Muscle of arm (tissue), 14 donors: ENCODE measurements around the gene PKN1. TPM values are rescaled to one million over a fixed set of nuclear protein-coding genes. Genes with fewer than 3 reads are reported as not detected.
"Not testable (repeated sequence)": the region's sequence is repeated elsewhere in the genome, so short reads cannot be mapped to it uniquely, and the experiment has no call there.

Source experiments
- DNase-seq: peaks from one replicate; pipeline ENCODE4 v3.0.0-alpha.2; 2013
- long read RNA-seq, 11 donors: transcript quantifications; one replicate each; lab custom pipeline, GENCODE V29; 2026
- polyA plus RNA-seq, 12 donors: library from polyadenylated mRNA; unstranded; fragments of 120-200 nt; gene quantifications; one replicate each; pipeline ENCODE4 v1.2.1, GENCODE V29; 2013; ENCODE audit not compliant: insufficient read length in 12 of 12

PKN1 gene
- polyA plus RNA-seq, result 10 to 100 TPM in 11 of 12 donors, not detected in 1; 41.3 to 73.8 (median 53.7) TPM
- long read RNA-seq, donor 1, transcript PKN1-201 (22 exons, 3,069 nt), result major isoform, 8 of 135 reads
- long read RNA-seq, donor 1, partial matches to known transcripts, result 116 of 135 reads
- long read RNA-seq, donor 1, other reads (novel, unspliced or antisense), result 10 of 135 reads
- long read RNA-seq, donor 2, transcript PKN1-201 (22 exons, 3,069 nt), result major isoform, 5 of 431 reads
- long read RNA-seq, donor 2, partial matches to known transcripts, result 420 of 431 reads
- long read RNA-seq, donor 2, other reads (novel, unspliced or antisense), result 6 of 431 reads
- long read RNA-seq, donor 3, transcript PKN1-201 (22 exons, 3,069 nt), result major isoform, 6 of 11 reads
- long read RNA-seq, donor 3, partial matches to known transcripts, result 5 of 11 reads
- long read RNA-seq, donor 3, other reads (novel, unspliced or antisense), result 0 of 11 reads
- long read RNA-seq, donor 4, partial matches to known transcripts, result 0 of 4 reads
- long read RNA-seq, donor 4, other reads (novel, unspliced or antisense), result 0 of 4 reads
- long read RNA-seq, donor 5, transcript PKN1-201 (22 exons, 3,069 nt), result major isoform, 12 of 13 reads
- long read RNA-seq, donor 5, partial matches to known transcripts, result 0 of 13 reads
- long read RNA-seq, donor 5, other reads (novel, unspliced or antisense), result 0 of 13 reads
- long read RNA-seq, donor 6, transcript PKN1-201 (22 exons, 3,069 nt), result major isoform, 8 of 8 reads
- long read RNA-seq, donor 6, partial matches to known transcripts, result 0 of 8 reads
- long read RNA-seq, donor 6, other reads (novel, unspliced or antisense), result 0 of 8 reads
- long read RNA-seq, donor 7, partial matches to known transcripts, result 0 of 4 reads
- long read RNA-seq, donor 7, other reads (novel, unspliced or antisense), result 0 of 4 reads
- long read RNA-seq, donor 8, transcript PKN1-201 (22 exons, 3,069 nt), result major isoform, 17 of 450 reads
- long read RNA-seq, donor 8, partial matches to known transcripts, result 34 of 450 reads
- long read RNA-seq, donor 8, other reads (novel, unspliced or antisense), result 399 of 450 reads
- long read RNA-seq, donor 9, transcript PKN1-201 (22 exons, 3,069 nt), result major isoform, 6 of 7 reads
- long read RNA-seq, donor 9, partial matches to known transcripts, result 0 of 7 reads
- long read RNA-seq, donor 9, other reads (novel, unspliced or antisense), result 0 of 7 reads
- long read RNA-seq, donor 10, transcript PKN1-201 (22 exons, 3,069 nt), result major isoform, 17 of 17 reads
- long read RNA-seq, donor 10, partial matches to known transcripts, result 0 of 17 reads
- long read RNA-seq, donor 10, other reads (novel, unspliced or antisense), result 0 of 17 reads
- long read RNA-seq, donor 11, transcript PKN1-201 (22 exons, 3,069 nt), result major isoform, 10 of 79 reads
- long read RNA-seq, donor 11, partial matches to known transcripts, result 69 of 79 reads
- long read RNA-seq, donor 11, other reads (novel, unspliced or antisense), result 0 of 79 reads

DNA sequence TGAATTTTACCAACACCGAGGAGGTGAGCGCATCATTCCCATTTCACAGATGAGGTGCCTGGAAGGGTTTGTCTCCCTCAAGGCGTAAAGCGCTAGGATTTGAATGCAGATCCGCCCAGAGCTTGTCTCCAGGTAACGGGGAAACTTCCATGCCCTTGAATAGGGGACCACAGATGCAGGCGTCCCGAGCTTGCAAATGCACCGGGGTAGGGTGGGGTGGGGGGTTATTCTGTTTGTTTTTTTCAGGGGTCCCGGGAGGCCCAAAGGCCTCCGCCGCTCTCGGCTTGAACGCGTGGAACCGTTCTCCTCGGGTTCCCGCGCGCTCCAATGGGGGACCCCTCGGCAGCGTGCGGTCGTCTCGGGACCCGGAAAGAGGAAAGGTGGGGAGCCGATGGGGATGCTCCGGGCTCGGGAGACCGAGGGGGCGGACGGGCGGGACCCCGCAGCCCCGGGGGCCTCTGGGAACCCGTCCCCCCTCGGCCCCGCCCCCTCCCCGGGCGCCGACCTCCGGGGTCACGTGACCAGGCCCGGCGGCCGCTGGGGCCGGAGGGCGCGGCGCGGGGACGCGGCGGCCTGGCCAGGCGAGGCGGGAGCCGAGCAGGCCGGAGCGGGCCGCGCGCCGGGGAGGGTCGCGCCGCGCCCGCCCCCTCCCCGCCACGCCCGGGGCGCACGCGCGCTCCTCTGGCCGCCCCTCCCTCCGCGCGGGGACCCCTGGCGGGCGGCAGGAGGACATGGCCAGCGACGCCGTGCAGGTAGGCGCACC is at the start of gene PKN1:
TSS of gene PKN1 (plus strand) at position 516 of the 763 bp plus-strand sequence. CDS start at position 732, 216 bp downstream.
- peak; percentile 55 for DNase-seq

DNA sequence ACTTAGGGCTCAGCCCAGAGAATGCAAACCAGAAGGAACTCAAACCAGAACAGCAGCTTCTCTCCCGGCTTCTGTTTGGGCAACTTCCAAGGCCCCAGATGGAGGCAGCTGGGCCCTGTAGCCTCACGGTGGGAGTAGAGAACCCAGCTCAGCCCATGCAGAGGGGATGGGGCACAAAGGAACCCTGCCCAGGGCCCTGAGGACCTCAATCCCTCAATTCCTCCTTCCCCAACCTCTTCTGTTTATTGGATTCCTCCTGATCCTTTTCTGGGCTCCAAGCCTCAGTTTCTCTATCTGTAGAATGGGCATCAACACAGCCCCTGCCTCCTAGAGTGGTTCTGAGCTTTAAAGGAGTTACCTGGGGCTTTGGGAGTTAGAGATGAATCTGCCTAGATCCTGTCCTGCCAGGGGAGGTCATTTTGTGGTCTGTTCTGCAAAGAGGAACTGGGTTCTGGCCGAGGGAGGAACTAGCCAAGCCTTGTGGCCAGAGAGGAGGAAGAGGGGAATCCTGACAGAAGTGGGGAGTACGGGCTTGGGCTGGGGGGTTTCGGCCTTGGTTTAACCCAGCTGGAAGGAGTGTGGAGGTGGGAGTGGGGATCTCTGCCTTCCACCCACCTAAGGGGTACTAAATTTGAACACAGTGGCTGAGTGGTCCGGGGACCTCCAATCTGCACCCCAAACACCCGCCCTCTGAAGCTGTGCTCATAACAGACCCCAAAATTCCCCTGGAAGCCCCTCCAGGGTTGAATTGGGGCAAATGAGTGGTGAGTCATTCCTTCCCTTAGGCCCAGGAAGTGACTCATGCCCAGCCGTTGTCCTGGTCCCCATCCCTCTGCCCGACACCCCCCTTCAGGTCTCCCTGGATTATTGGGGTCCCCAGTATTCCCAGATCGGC is 49.2 kb upstream of the PKN1 start:
- DNase-seq, result no peak

DNA sequence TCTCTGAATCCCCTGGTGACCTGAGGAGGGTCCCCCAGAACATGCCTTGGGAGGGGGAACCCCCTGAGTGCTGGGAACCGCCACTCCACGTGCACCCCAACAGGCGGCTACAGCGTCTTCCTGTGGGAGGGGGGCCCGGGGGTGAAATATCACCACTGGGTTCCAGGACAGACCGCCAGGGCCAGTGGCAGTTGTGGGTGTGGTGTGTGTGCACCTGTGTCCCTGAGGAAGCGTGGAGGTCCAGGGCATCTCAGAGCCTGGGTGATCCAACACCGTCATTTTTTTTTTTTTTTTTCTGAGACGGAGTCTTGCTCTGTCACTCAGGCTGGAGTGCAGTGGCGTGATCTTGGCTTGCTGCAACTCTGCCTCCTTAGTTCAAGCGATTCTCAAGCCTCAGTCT is 47.6 kb upstream of the PKN1 start:
- no peak for DNase-seq

DNA sequence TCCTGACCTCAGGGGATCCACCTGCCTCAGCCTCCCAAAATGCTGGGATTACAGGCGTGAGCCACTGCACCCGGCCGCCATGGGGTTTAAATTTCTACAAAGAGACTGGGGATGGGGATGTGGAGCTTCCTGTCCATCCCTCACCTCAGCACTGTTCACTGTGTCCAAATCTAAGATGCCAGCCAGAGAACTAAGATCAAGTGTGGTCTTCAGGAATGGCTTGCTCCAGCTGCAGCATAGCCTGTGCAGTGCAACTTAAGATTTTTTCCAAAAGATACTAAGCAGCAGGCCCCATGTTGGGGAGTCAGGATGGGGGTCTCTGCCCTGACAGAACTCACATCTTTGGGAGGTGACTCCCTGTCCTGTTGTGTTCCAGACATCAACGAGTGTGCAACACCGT is 42.6 kb upstream of the PKN1 start:
- no peak for DNase-seq

DNA sequence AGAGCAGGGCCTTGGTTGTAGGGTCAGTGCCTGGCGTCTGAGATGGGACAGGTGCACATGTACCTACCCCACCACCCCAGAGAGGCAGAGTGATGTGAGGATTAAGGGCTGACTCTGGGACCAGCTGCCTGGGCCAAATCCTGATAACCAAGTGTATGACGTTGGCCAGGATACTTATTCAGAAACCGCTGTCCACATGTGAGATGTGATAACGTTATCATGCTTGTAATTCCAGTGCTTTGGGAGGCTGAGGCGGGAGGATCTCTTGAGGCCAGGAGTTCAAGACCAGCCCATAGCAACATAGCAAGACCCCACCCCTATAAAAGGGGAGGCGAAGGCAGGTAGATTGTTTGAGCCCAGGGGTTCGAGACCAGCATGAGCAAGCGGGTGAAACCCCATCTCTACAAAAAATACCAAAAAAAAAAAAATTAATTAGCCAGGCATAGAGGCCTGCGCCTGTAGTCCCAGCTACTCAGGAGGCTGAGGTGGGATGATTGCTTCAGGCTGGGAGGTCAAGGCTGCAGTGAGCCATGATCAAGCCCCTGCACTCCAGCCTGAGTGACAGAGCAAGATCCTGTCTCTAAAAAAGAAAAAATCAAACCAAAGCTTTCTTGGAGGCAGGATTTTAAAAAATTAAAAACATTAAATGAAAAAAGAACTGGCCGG is 41.8 kb upstream of the PKN1 start:
- no peak for DNase-seq

DNA sequence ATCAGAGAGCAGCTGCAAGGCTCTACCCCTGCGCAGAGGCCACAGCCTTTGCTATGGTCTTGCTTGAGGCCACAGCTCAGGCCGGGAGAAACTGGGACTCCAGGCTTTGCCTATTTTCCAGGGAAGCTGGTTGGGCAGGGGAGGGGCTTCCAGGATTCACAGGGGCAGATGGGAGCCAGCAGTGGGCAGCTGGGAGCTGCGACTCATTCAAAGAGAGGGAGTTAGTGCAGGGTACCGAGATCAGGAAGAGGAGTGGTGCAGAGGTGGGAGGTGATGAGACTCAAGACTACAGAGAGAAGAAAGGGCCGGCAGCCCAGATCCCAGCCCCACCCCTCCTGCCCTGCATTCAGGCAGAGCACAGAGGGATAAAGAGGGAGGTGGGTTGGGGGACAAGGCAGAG is 39.8 kb upstream of the PKN1 start:
- no peak for DNase-seq

DNA sequence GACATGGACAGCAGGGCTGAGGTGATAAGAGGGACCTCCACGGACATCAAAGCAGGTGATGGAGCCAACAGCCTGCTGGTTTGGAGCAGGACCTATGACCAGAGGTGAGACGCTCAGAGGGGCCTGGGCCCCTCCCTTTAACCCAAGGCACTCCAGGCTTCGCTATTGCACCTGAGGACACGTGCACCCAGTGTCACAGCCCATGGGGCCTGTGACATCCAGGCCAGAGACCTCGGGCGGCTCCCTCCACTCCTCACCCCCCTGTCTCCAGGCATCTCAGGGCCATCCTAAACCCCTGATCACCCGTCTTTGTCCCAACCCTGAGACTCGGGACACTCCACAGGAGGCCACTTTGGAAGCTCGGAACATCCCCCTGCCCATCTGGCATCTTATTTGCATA is 38.9 kb upstream of the PKN1 start:
- DNase-seq, result no peak

DNA sequence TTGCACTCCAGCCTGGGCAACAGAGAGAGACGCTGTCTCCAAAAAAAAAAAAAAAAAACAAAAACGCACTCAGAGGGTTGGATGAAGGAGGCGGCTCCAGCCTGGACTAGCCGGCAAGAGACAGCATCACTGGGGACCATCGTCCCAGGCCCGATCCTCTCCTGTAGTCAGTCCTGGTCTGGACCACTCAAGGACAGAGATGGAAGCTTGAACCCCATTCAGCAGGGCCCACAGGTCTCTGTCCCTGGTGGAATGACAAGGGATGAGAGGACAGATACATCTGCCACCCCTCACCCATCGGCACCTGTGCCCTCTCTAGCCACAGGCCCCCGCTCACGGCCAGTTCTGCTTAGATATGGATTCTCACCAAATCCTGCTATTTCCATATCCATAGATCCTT is 37.8 kb upstream of the PKN1 start:
- no peak for DNase-seq

DNA sequence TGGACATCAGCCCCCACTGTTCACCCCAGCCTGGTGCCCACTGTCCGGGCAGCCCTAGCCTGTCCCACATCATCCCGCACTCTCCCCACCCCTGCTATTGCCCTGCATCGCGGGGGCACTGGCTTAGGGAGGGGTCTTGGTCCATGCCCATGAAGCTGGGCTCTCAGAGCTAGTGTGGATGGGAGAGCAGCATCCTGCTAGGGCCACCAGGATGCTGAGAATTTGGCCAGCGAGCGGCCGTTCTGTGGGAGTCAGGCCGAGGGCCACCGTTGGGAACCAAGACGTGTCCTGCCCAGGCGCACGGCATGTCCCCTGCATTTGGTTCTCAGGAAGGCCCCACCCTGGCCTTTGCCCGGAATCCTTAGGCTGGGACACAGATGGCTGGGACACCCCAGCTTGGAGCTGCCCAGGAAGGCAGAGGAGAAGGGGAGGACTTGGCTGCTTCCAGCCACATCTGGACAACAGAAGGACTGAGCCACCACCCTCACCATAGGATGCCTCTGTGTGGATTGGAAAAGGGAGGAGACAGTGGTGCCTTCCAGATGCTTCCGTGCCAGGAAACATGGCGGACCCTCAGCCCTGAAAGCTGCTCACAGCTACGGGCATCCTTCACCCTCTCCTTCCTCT is 37.3 kb upstream of the PKN1 start:
- DNase-seq, result no peak

DNA sequence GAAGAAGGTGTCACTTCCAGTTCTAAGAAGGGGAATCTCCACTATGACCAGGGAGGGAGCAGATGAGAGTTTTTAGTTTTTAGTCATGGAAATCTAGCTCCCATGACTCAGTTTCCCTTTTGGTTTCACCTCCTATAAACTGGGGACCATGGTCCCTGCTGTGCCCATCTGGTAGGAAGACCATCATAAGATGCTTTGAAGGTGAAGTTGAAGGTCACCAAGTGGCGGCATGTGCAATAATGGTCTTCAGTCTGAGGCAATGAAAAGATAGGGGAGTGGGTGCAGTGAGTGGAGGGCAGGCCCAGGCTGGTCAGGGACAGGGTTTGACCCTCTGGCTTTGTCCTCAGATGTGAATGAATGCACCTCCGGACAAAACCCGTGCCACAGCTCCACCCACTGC is 36.4 kb upstream of the PKN1 start:
- DNase-seq, result not testable (repeated sequence)

DNA sequence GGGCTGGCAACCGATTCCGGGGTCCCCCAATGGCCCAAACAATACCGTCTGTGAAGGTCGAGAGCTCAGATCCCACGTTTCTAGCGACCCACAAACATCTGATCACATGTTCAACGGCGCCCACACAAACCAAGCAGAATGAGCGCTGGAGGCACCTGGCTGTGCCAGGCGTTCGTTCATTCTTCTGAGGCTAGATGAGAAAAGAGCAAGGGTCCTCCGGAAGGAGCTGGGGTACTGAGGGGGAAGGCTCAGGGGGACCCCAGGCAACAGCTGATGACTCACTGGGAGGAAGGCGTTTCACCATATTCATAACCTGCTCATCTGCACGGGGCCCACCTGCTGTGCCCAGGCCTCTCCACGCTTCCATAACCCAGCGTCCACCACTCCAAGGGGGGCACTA is 35.9 kb upstream of the PKN1 start:
- not testable (repeated sequence) for DNase-seq

DNA sequence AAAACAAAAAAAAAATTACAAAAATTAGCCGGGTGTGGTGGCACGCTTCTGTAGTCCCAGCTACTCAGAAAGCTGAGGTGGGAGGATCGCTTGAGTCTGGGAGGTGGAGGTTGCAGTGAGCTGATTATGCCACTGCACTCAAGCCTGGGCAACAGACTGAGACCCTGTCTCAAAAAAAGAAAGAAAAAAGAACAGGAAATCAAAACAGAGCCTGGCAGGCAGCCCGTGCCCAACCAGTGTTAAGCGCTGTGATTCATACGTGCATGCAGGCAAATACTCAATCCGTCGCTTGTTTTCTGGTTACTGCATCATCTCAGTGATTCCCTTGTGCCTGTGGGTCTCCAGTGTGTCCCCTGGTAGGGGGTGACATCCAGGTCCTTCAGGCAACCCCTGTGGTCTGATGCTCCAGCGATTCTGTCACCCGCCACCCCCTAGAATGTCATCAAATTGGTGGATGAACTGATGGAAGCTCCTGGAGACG is 32.1 kb upstream of the PKN1 start:
- DNase-seq, result no peak

DNA sequence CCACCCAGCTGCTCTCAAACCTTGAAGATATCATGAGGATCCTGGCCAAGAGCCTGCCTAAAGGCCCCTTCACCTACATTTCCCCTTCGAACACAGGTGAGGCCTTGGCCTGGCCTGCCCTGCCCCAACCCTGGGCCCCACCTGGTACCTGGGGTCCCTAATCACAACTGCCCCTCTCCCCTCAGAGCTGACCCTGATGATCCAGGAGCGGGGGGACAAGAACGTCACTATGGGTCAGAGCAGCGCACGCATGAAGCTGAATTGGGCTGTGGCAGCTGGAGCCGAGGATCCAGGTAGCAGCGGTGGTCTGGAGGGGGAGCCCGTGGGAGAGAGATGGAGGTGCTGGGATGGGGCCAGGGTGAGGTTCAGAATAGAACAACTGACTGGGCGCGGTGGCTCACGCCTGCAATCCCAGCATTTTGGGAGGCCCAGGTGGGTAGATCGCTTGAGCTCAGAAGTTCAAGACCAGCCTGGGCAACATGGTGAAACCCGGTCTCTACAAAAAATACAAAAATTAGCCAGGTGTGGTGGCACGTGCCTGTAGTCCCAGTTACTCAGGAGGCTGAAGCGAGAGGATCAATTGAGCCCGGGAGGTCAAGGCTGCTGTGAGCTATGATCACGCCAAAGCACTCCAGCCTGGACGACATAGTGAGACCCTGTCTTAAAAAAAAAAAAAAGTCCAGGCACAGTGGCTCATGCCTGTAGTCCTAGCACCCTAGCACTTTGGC is 31.5 kb upstream of the PKN1 start:
- DNase-seq, result no peak

DNA sequence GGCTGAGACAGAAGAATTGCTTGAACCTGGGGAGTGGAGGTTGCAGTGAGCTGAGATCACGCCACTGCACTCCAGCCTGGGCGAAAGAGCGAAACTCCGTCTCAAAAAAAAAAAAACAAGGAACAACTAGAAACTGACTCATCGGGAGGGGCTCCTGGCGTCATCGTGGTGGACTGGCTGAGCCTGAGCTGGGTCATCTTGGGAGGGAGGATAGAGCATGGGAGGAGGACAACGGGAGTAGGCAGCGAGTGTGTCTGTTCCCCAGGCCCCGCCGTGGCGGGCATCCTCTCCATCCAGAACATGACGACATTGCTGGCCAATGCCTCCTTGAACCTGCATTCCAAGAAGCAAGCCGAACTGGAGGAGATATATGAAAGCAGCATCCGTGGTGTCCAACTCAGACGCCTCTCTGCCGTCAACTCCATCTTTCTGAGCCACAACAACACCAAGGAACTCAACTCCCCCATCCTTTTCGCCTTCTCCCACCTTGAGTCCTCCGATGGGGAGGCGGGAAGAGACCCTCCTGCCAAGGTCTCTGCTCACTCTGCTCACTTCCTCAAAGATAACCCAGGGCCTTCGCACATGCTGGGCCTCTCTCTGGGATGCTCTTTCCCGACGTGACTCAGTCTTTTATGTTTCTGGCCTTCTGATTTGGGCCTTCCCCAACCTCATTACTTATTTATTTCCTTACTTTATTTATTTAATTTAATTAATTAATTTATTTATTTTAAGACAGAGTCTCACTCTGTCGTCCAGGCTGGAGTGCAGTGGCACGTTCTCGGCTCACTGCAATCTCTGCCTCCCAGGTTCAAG is 30.6 kb upstream of the PKN1 start:
- no peak for DNase-seq

DNA sequence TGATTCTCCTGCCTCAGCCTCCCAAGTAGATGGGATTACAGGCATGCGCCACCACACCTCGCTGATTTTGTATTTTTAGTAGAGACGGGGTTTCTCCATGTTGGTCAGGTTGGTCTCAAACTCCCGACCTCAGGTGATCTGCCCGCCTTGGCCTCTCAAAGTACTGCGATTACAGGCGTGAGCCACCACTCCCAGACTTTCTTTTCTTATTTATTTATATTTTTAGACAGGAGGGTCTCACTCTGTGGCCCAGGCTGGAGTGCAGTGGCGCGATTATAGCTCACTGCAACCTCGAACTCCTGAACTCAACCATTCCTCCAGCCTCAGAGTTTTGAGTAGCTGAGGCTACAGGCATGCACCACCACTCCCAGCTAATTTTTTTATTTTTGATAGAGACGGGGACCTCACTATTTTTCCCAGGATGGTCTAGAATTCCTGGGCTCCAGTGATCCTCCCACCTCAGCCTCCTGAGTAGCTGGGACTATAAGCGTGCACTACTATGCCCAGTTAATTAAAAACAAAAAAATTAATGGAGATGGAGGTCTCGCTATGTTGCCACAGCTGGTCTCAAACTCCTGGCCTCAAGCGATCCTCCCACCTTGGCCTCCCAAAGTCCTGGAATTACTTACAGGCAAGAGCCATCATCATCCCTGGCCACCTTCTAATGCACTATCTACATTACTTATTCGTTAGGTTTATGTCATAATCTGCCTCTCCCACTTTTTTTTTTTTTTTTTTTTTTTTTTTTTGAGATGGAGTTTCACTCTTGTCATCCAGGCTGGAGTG is 29.8 kb upstream of the PKN1 start:
- not testable (repeated sequence) for DNase-seq

DNA sequence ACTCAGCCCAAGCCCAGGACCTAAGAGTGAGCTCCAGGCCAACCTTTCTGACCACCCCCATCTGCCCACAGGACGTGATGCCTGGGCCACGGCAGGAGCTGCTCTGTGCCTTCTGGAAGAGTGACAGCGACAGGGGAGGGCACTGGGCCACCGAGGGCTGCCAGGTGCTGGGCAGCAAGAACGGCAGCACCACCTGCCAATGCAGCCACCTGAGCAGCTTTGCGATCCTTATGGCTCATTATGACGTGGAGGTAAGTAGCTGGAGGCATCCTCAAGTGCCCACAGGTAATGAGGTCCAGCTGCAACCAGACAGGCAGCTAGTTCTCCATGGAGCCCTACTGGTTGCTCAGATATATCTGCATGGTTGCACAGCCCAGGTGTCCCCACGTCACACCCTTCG is 28.8 kb upstream of the PKN1 start:
- no peak for DNase-seq
